H1 (cell line): ENCODE results near the gene TMEM121B. TPM values are rescaled to one million over a fixed set of nuclear protein-coding genes. Genes with fewer than 3 reads are reported as not detected.

Source experiments
- CTCF ChIA-PET: fragments of 300-600 bp; sonication (Branson Sonifier 250); formaldehyde crosslinking; loops from one replicate; lab custom pipeline; 2021; ENCODE audit not compliant: partially characterized antibody; lab: Charles Lee
- POLR2A ChIA-PET: fragments of 300-600 bp; sonication (Branson Sonifier 250); formaldehyde crosslinking; loops from one replicate; lab custom pipeline; 2021; ENCODE audit warnings: inconsistent platforms; ENCODE audit not compliant: partially characterized antibody; lab: Charles Lee
- DNase-seq, 2 experiments: peaks; one replicate each; pipeline versions ENCODE4 v3.0.0 to v3.0.0-alpha.2; 2010 to 2022; ENCODE audit warnings: low spot score in 2 of 2, low read depth in 1 of 2, mixed read lengths in 1 of 2
- FAIRE-seq: peaks from 2 replicates; lab custom pipeline; 2011; peaks lifted over from hg19 to GRCh38; lab: Jason Lieb, UNC
- H2AFZ ChIP-seq: 2 replicates; pipeline ENCODE4 v1.8.1; 2012; ENCODE audit warnings: low read length, inconsistent platforms
- H2AK5ac ChIP-seq: 2 replicates; pipeline ENCODE4 v1.6.1; 2013; ENCODE audit warnings: low read depth, low read length
- H2BK120ac ChIP-seq: replicated peaks from 2 replicates; pipeline ENCODE3; 2013; ENCODE audit warnings: low read depth, low read length, inconsistent platforms
- H2BK12ac ChIP-seq: 2 replicates; pipeline ENCODE4 v1.6.1; 2013; ENCODE audit warnings: low read depth, low read length
- H2BK15ac ChIP-seq: 2 replicates; pipeline ENCODE4 v1.6.1; 2013; ENCODE audit warnings: low read length
- H2BK20ac ChIP-seq: 2 replicates; pipeline ENCODE4 v1.6.1; 2013; ENCODE audit warnings: low read length
- H2BK5ac ChIP-seq: 2 replicates; pipeline ENCODE4 v1.6.1; 2013; ENCODE audit warnings: low read depth, low read length
- H3K14ac ChIP-seq: 2 replicates; pipeline ENCODE4 v1.6.1; 2013; ENCODE audit warnings: inconsistent platforms; ENCODE audit not compliant: insufficient read length
- H3K18ac ChIP-seq: 2 replicates; pipeline ENCODE4 v1.6.1; 2013; ENCODE audit warnings: low read length; ENCODE audit errors: extremely low read depth
- H3K23ac ChIP-seq: 2 replicates; pipeline ENCODE4 v1.6.1; 2013; ENCODE audit warnings: inconsistent platforms; ENCODE audit not compliant: insufficient read length
- H3K23me2 ChIP-seq: 2 replicates; pipeline ENCODE4 v1.6.1; 2013; ENCODE audit warnings: low read depth, low read length
- H3K27ac ChIP-seq: 2 replicates; pipeline ENCODE4 v1.6.1; 2011; ENCODE audit warnings: low read depth, low read length, inconsistent platforms
- H3K27me3 ChIP-seq, 4 experiments: replicated peaks in 1 of 4; 1 replicate in 1 of 4; 2 replicates in 3 of 4; pipeline versions ENCODE4 v1.6.1 to v1.8.1; 2011 to 2013; ENCODE audit warnings: low read length in 3 of 4, mild to moderate bottlenecking in 3 of 4, inconsistent platforms in 2 of 4, mixed read lengths in 2 of 4, moderate library complexity in 1 of 4; ENCODE audit not compliant: control insufficient read depth in 3 of 4, insufficient read depth in 3 of 4; ENCODE audit errors: extremely low read depth in 1 of 4
- H3K36me3 ChIP-seq, 4 experiments: 2 replicates each; pipeline versions ENCODE4 v1.6.1 to v1.8.1; 2011 to 2013; ENCODE audit warnings: mild to moderate bottlenecking in 4 of 4, low read length in 3 of 4, moderate library complexity in 2 of 4, control low read depth in 1 of 4, inconsistent platforms in 1 of 4; ENCODE audit not compliant: insufficient read depth in 4 of 4, control insufficient read depth in 2 of 4
- H3K4ac ChIP-seq: replicated peaks from 2 replicates; pipeline ENCODE3; 2013; ENCODE audit warnings: low read length, low read depth, mixed read lengths, inconsistent platforms; ENCODE audit not compliant: insufficient read length
- H3K4me1 ChIP-seq, 4 experiments: replicated peaks in 1 of 4; 1 replicate in 1 of 4; 2 replicates in 3 of 4; pipeline versions ENCODE4 v1.6.1 to v1.8.1; 2011 to 2013; ENCODE audit warnings: low read length in 3 of 4, inconsistent platforms in 2 of 4, mixed read lengths in 1 of 4; ENCODE audit not compliant: insufficient read depth in 4 of 4, control insufficient read depth in 3 of 4
- H3K4me2 ChIP-seq, 2 experiments: 2 replicates each; pipeline versions ENCODE4 v1.6.1 to v1.8.1; 2011 to 2013; ENCODE audit warnings: low read depth in 2 of 2, low read length in 2 of 2, control low read depth in 1 of 2, inconsistent platforms in 1 of 2, mild to moderate bottlenecking in 1 of 2; ENCODE audit not compliant: insufficient read depth in 1 of 2
- H3K4me3 ChIP-seq, 4 experiments: fragments of 200-600, 300-600 bp in 1 of 4; sonication (generic), shearing (Covaris generic), sonication (Bioruptor Twin) in 1 of 4; 2 replicates each; pipeline versions ENCODE4 v1.5.1 to v1.8.1; 2011 to 2016; ENCODE audit warnings: low read length in 4 of 4, low read depth in 3 of 4, control low read depth in 2 of 4, inconsistent platforms in 2 of 4, mild to moderate bottlenecking in 2 of 4, mixed read lengths in 1 of 4, moderate library complexity in 1 of 4; ENCODE audit not compliant: insufficient read depth in 2 of 4; ENCODE audit errors: extremely low read depth in 1 of 4
- H3K56ac ChIP-seq: replicated peaks from 2 replicates; pipeline ENCODE3; 2013; ENCODE audit warnings: low read depth, mild to moderate bottlenecking, mixed read lengths, low read length, inconsistent platforms; ENCODE audit not compliant: insufficient read length
- H3K79me1 ChIP-seq: 2 replicates; pipeline ENCODE4 v1.6.1; 2013; ENCODE audit warnings: low read depth, low read length, control low read depth
- H3K79me2 ChIP-seq, 2 experiments: 2 replicates each; pipeline versions ENCODE4 v1.6.1 to v1.8.1; 2012 to 2013; ENCODE audit warnings: low read length in 2 of 2, mild to moderate bottlenecking in 2 of 2, inconsistent platforms in 1 of 2; ENCODE audit not compliant: insufficient read depth in 2 of 2, control insufficient read depth in 1 of 2
- H3K9ac ChIP-seq, 4 experiments: replicated peaks in 1 of 4; 1 replicate in 1 of 4; 2 replicates in 3 of 4; pipeline versions ENCODE4 v1.6.1 to v1.8.1; 2011 to 2013; ENCODE audit warnings: low read depth in 3 of 4, low read length in 3 of 4, control low read depth in 2 of 4, mild to moderate bottlenecking in 2 of 4, moderate library complexity in 2 of 4, inconsistent platforms in 1 of 4; ENCODE audit errors: extremely low read depth in 1 of 4
- H3K9me3 ChIP-seq, 2 experiments: 2 replicates each; pipeline versions ENCODE4 v1.6.1 to v1.8.1; 2012 to 2013; ENCODE audit warnings: mild to moderate bottlenecking in 2 of 2, moderate library complexity in 2 of 2, control low read depth in 1 of 2, inconsistent platforms in 1 of 2, low read depth in 1 of 2, low read length in 1 of 2, mixed read lengths in 1 of 2; ENCODE audit not compliant: insufficient read depth in 2 of 2
- H4K20me1 ChIP-seq, 2 experiments: replicated peaks in 1 of 2; 2 replicates each; pipeline versions ENCODE3 to v1.8.1; 2011 to 2013; ENCODE audit warnings: inconsistent platforms in 2 of 2, low read length in 2 of 2, mild to moderate bottlenecking in 1 of 2; ENCODE audit not compliant: insufficient read depth in 2 of 2, control insufficient read depth in 1 of 2
- H4K5ac ChIP-seq: 2 replicates; pipeline ENCODE4 v1.6.1; 2013; ENCODE audit warnings: low read length, low read depth, mixed read lengths, inconsistent platforms; ENCODE audit not compliant: insufficient read length
- H4K8ac ChIP-seq: 2 replicates; pipeline ENCODE4 v1.8.0; 2013; ENCODE audit warnings: mild to moderate bottlenecking, moderate library complexity, low read length, inconsistent platforms; ENCODE audit not compliant: insufficient read depth; ENCODE audit errors: extremely low read depth
- H4K91ac ChIP-seq: replicated peaks from 2 replicates; pipeline ENCODE3; 2013; ENCODE audit warnings: low read length, mixed read lengths, inconsistent platforms; ENCODE audit not compliant: insufficient read length
- KDM4A ChIP-seq: IDR thresholded peaks from one replicate; pipeline ENCODE4 v1.7.1; 2012; ENCODE audit warnings: low read depth, mild to moderate bottlenecking, moderate library complexity, low read length, inconsistent platforms; ENCODE audit not compliant: severe bottlenecking
- WGBS, 2 experiments: shearing (Covaris generic) in 1 of 2; methylation state at CpG; one replicate each; pipeline versions ENCODE4 v1.1.6 to v1.1.7; 2013 to 2015; ENCODE audit warnings: low lambda C conversion rate in 2 of 2, mixed read lengths in 2 of 2, inconsistent platforms in 1 of 2, low coverage in 1 of 2, missing lambda C conversion rate in 1 of 2; ENCODE audit not compliant: insufficient replicate concordance in 2 of 2, insufficient coverage in 1 of 2, insufficient read length in 1 of 2; ENCODE audit errors: extremely low coverage in 1 of 2, missing lambda C conversion rate in 1 of 2; 5-methylcytosine and 5-hydroxymethylcytosine counted together
- polyA plus RNA-seq, 7 experiments: library from polyadenylated mRNA; depleted of rRNA in 3 of 7; stranded (reverse) in 5 of 7; unstranded in 2 of 7; fragments of >200 nt in 5 of 7; fragments of 200-250 nt in 2 of 7; gene quantifications; 1 replicate in 5 of 7; 2 replicates in 1 of 7; 4 replicates in 1 of 7; pipeline versions ENCODE4 v1.2.1 to v1.2.3, GENCODE V29; 2011 to 2013; ENCODE audit warnings: missing spikeins in 2 of 7, mixed read lengths in 2 of 7
- total RNA-seq: library from RNA; stranded (reverse); fragmentation: NEBNext Ultra II Directional; extraction: Animal tissue kit (Norgen Biotek cat#: 25700); gene quantifications from 2 replicates; pipeline ENCODE4 v1.2.1, GENCODE V29; 2021

TMEM121B gene
- total and polyA plus RNA-seq, 2 of the 8 experiments (the other 6 are each of a cell fraction or from before 2014, with no cell fraction given), result 4.3 to 6.9 TPM

DNA sequence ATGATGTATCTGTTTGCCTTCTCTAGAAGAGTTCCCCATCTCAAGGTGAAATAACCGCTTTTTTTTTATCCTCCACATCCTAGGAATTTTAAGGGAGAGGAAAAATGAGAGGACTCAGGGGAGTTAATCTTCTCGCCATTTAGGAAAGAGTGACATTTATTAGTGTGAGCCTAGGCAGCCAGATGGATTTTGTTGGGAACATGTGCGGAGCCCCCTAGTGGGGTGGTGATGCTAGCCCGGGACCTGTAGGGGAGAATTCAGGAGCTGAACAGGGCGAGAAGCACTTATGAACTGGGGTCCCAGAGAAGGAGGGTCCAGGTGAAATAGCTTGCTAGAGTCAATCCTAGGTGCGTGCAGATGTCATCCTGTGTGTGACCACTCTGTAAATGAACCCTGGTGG lies 25.6 kb downstream of the TMEM121B start:
- no peak overlapping the region for H2BK12ac ChIP-seq
- H3K27ac ChIP-seq, result no peak overlapping the region
- no peak overlapping the region for H2BK120ac ChIP-seq
- no peak overlapping the region for H4K5ac ChIP-seq
- H4K20me1 ChIP-seq, result peaks cover 0 to 3% of the 10 kb centered on the region in 2 experiments
- no peak overlapping the region for H2BK20ac ChIP-seq
- CTCF ChIA-PET, result interaction anchor here (0.6 to 3.5 kb wide), 23 partner anchors 9 to 690 kb away, joined by 3 to 35 read pairs (median 4); partner anchors contain the start of gene TMEM121B
- no peak overlapping the region for H3K56ac ChIP-seq
- no peak overlapping the region for H3K23ac ChIP-seq
- H3K79me2 ChIP-seq, result no peaks in the 10 kb centered on the region; a peak in 1 of 4 replicates
- H3K4me1 ChIP-seq, result 0 out of 7 replicates have a peak, but pooled peaks cover 0 to 2% (median 0%) of the 10 kb centered on the region in 4 experiments
- H3K4me2 ChIP-seq, result no peak overlapping the region
- DNase-seq (no peak), FAIRE-seq (no peak)
- H2AK5ac ChIP-seq, result no peak overlapping the region
- H3K9me3 ChIP-seq, result no peaks in the 10 kb centered on the region; a peak in 1 of 4 replicates
- POLR2A ChIA-PET, result interaction anchor here (0.7 to 1.7 kb wide), 3 partner anchors 9 to 24 kb away, joined by 3 to 5 read pairs (median 3); no protein-coding TSS in a partner anchor
- H4K91ac ChIP-seq, result no peak overlapping the region
- H2BK5ac ChIP-seq, result no peak overlapping the region
- no peak overlapping the region for H3K4me3 ChIP-seq
- H3K4ac ChIP-seq, result no peak overlapping the region
- peaks cover 4% of the 10 kb centered on the region; the same call in 1 of the 2 replicates for H3K79me1 ChIP-seq
- no peak overlapping the region for H4K8ac ChIP-seq
- H2AFZ ChIP-seq, result no peak overlapping the region
- no peak overlapping the region for H3K14ac ChIP-seq
- H3K18ac ChIP-seq, result no peak overlapping the region
- no peaks in the 10 kb centered on the region for H3K27me3 ChIP-seq
- H3K9ac ChIP-seq, result no peak overlapping the region
- peaks cover 0 to 2% (median 0%) of the 10 kb centered on the region in 4 experiments; a peak in 2 of 8 replicates for H3K36me3 ChIP-seq
- H2BK15ac ChIP-seq, result no peak overlapping the region
- H3K23me2 ChIP-seq, result no peaks in the 10 kb centered on the region
- 69% methylated on average over 6 of the region's 6 CpGs; no CpG with 5 or more reads in 1 of the 2 experiments for WGBS, 2 experiments
- no peak for TF ChIP-seq KDM4A
